Measurements from ENCODE around the gene SH3YL1.
A peak's percentile ranks its signal among the peaks of the same experiment; 100 is the strongest.

DNA sequence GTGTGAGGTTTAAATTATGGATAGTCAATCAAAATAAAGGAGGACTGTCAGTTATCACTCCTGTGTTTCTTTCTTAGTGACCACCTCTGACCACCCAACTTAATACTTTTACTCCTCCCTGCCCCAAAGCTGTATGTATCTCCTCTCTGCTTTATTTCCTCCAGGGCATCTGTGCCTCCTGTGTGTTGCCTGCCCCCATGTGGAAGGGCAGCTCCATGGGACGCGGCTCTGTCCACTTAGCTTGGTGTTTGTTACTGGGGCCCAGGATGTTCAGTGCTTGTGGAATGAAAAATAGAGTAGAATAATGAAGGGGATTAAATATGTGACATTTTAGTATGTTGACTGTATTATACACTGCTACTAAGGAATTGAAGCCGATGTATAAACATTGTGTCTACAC, 10.7 kb upstream of the SH3YL1 start:
- TF ChIP-seq, protein P1, sequence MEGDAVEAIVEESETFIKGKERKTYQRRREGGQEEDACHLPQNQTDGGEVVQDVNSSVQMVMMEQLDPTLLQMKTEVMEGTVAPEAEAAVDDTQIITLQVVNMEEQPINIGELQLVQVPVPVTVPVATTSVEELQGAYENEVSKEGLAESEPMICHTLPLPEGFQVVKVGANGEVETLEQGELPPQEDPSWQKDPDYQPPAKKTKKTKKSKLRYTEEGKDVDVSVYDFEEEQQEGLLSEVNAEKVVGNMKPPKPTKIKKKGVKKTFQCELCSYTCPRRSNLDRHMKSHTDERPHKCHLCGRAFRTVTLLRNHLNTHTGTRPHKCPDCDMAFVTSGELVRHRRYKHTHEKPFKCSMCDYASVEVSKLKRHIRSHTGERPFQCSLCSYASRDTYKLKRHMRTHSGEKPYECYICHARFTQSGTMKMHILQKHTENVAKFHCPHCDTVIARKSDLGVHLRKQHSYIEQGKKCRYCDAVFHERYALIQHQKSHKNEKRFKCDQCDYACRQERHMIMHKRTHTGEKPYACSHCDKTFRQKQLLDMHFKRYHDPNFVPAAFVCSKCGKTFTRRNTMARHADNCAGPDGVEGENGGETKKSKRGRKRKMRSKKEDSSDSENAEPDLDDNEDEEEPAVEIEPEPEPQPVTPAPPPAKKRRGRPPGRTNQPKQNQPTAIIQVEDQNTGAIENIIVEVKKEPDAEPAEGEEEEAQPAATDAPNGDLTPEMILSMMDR (IDR thresholded peaks at IDR 0.05; ENCODE audit: low read length) = peak; percentile 23; the same call in 1 of the 2 replicates
- TF ChIP-seq EZH2phosphoT487 (IDR thresholded peaks at IDR 0.05; ENCODE audit: low read length) = no peak

Measured in MM.1S (cell line).